Hematopoietic multipotent progenitor cell treated with erythropoietin and hydrocortisone succinate and interleukin-3 and kit ligand, for 15 days (in vitro differentiated cells): ENCODE measurements around the gene TMEM106C.
"Not testable (repeated sequence)": the region's sequence is repeated elsewhere in the genome, so short reads cannot be mapped to it uniquely, and the experiment has no call there.

Experiments
- DNase-seq: peaks from one replicate; pipeline ENCODE4 v3.0.0-alpha.2; 2015; ENCODE audit warnings: low spot score

The TMEM106C gene

GRCh38 chr12:47949441-47950341 is 13.7 kb upstream of the TMEM106C start:
- peak; percentile 55 for DNase-seq

- no peak for DNase-seq
These were observed 12.4 kb upstream of the TMEM106C start for GRCh38 chr12:47950856-47951468.

DNA sequence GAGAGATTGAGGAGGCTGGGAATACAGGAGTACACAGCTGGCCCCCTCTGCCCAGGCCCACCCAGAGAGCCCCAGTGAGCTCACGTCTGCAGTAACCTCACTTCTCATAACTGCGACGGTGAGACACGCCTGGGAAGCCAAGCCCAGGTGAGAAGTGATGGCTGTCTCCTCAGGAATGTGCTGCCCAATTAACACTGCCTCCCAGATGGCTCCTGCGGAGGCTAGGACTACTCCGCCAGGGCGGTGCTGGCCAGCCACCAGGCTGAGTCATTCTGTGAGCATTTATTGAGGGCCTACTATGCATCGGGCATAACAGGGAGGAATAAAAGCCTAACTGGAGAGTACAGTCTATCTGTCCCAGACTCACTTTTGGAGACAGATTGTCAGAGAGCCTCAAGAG is 9.3 kb upstream of the TMEM106C start:
- no peak for DNase-seq

GRCh38 chr12:47954467-47955045 is 8.8 kb upstream of the TMEM106C start:
- DNase-seq = no peak

GRCh38 chr12:47955059-47955458 is 8.3 kb upstream of the TMEM106C start:
- no peak for DNase-seq

- DNase-seq = not testable (repeated sequence)
These were observed 5.7 kb upstream of the TMEM106C start for GRCh38 chr12:47957671-47958070.

- DNase-seq = no peak
These were observed 1.2 kb upstream of the TMEM106C start for GRCh38 chr12:47962198-47962597.

GRCh38 chr12:47964106-47964728 is 821 bp downstream of the TMEM106C start:
- peak; percentile 30 for DNase-seq

GRCh38 chr12:47965581-47965980 is 2.2 kb downstream of the TMEM106C start:
- no peak for DNase-seq

GRCh38 chr12:47967461-47968321 is 4.3 kb downstream of the TMEM106C start:
- no peak for DNase-seq

DNA sequence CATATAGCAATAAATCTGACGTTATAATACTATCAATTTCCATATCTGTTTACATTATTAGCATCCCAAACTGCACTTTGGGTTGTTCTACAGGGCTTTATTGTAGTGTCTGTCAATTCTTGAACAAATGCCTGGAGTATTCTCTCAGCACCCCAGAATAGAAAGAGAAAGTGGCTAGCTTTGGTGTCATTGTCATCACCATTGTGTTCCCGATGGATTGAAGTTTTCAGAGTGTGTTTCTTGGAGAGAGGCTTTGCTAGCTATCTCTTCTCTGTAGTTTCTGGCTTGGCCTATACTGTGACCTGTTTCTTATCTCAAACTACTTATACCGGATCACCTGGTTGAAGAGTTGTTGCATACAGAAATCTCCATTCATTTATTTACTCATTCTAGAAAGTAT is 6.4 kb downstream of the TMEM106C start:
- no peak for DNase-seq

DNA sequence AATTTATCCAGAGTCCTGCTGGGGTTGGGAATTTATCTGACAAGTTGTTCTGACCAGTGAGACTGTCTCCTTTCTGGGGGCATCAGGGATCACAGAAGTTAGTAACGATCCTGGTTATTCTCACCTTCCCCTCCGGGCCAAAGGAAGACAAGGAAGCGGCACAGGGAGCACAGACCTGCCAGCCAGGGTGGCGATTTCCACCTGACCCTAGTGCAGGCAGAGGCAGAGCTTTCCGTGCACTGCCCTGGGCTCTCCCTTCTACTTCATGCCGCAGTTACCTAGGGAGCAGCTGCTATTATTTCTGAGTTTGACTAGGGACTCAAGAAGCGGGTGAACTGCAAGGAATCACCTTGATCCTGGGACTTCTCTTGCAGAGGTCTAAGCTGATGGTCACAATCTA is 7.4 kb downstream of the TMEM106C start:
- DNase-seq = no peak

DNA sequence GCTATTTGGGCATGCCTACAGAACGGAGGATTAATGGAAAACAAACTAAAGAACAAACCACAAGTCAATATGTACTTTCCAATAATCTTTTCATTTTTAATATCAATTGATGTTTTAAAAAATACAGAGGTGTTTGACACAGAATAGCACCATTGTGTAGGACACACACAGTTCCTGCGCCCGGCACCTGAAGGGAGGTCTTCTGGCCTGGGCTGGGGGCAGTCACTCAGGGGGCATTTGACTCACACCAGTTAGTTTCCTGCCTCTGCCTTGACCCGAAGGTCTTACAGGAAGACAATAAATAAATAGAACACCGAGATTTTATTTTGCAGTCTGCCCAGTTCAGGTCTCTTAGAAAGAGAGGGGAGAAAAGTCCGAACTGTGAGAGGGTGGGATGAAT is 9.5 kb downstream of the TMEM106C start:
- DNase-seq = no peak

DNA sequence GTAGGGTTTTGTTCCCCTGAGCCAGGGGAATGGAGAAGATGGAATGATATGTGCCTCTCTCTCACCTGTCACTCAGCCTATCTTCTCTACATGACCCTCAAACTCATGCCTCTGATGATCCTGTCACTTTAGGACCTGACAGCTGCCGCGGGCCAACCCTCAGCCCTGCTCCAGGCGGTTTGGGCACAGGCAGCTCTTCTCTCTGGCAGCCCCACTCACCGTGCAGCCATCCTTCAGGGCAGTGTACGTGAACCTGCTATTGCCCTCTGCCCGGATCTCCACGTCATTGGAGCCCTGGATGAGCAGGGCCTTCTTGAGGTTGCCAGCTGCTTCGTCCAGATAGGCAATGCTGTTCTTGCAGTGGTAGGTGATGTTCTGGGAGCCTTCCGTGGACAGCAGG is 10.5 kb downstream of the TMEM106C start:
- no peak for DNase-seq

DNA sequence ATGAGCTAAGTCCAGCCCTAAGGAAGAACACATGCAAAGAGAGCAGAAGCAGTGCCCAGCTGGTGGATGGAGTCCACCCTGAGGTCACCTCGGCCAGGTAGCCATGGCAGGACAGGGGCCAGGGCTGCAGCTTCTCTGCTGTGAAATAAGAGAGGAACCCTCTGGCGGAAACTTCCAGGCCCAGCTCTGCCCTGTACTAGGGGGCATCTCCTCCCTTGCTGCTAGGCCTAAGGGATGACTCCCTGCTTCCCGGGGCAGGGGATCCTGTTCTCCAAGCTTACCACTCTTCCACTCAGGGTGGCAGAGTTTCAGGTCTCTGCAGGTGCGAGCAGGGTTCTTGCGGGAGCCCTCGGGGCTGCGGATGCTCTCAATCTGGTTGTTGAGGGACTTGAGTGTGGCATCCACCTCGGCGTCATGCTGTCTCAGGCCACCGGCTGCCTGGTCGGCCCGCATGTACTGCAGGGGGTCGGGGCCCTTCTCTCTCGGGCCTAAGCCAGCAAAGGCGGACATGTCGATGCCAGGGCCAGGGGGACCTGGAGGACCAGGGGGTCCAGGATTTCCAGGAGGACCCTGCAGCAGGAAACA is 11.7 kb downstream of the TMEM106C start:
- DNase-seq = no peak

GRCh38 chr12:47975816-47976215 is 12.4 kb downstream of the TMEM106C start:
- DNase-seq = no peak

DNA sequence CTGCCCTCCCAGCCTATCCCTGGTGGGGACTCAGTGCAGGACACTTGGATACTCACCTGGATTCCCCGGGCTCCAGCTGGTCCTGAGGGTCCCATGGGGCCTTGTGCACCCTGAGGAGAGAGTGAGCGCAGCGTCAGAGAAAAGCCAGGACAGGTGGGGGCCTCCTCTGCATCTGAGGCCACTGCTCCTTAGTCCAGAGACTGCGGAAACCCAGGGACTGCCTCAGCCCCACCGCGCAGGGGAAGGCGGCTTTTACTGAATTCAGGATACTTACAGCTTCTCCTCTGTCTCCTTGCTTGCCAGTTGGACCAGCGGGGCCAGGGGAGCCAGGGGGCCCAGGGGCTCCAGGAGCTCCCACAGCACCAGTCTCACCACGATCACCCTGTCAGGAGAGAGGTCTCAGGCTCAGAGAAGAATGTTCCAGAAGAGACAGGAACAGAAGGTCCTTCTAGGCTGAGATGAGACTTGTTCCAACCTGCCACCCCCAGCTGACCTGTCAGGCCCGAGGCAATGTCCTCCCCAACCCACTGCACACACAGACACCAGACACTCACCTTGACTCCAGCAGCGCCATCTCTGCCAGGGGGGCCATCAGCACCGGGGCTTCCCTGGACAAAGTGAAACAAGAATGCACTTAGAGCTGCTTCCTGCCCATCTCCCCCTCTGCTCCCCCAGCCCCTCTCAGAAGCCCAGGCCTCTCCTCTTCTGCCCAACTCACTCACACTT is 13.8 kb downstream of the TMEM106C start:
- no peak for DNase-seq

DNA sequence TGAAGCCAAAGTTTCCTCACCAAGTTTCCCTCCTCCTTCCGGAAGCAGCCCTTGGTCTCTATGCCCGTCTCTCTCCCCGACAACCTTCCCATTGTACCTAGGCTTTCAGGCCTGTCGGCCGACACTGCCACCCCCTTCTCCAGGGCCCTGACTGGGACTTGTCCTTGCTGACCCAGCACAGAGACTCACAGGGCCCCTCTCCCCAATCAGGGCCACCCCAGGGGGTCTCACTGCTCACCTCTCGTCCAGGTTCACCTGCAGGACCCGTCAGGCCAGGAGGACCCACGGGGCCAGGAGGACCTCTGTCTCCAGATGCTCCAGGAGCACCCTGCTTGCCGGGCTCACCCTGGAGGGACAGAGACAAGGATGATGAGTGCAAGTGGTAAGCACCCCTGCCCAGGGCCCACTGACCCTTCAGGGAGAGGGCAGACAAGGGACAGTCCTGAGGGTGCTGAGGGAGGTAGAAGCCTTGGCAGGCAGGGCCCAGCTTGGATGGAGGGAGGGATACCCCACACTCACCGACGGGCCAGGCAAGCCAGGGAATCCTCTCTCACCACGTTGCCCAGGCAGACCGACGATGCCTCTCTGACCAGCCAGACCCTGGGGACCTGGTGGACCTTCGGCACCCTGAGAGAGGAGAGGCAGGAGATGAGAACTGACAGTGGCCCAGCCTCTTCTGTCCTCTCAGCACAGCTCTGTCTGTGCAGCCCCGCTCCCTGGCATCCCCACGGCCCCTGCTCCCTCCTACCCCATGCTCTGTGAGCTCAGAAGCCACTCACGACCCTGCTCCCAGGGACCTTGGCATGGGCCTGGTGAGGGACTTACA is 14.6 kb downstream of the TMEM106C start:
- no peak for DNase-seq

- DNase-seq = no peak
These were observed 15.1 kb downstream of the TMEM106C start for GRCh38 chr12:47978598-47978873.

DNA sequence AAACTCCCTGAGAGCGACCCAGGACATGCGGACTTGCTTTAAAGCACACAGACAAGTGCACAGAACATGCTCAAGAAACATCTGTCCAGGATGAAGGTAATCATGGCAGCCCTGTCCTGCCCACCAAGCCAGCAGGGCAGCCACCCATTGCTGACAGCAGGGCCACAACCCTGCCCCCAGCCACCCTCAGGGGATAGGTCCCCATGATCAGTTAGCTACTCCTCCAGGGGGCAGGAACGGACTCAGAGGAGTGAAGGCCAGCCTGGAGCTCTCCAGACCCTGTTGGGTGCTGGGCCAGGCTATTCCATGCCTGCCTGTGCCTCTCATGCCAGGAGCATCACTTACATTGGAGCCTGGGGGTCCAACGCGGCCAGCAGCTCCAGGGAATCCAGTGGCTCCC is 15.8 kb downstream of the TMEM106C start:
- no peak for DNase-seq
